T-helper 1 cell (primary cell): Measurements from ENCODE around the gene ZNF778.
A peak's percentile ranks its signal among the peaks of the same experiment; 100 is the strongest.

ENCODE experiments used
- DNase-seq, 5 donors: peaks; one replicate each; pipeline ENCODE4 v3.0.0-alpha.2; 2012 to 2020

ZNF778 gene

GRCh38 chr16:89194340-89195311, 22.9 kb upstream of the ZNF778 start:
- DNase-seq = peak in 1 of 5 donors; percentile 12

GRCh38 chr16:89195521-89196171, 21.9 kb upstream of the ZNF778 start:
- DNase-seq = no peak

- DNase-seq = no peak
These were observed 20.4 kb upstream of the ZNF778 start for GRCh38 chr16:89197033-89197632.

GRCh38 chr16:89197633-89198416, 19.7 kb upstream of the ZNF778 start:
- DNase-seq = no peak

GRCh38 chr16:89198417-89199240, 18.9 kb upstream of the ZNF778 start:
- DNase-seq = peak in 1 of 5 donors; percentile 13

GRCh38 chr16:89199241-89200123, 18.0 kb upstream of the ZNF778 start:
- DNase-seq = no peak

GRCh38 chr16:89200124-89200849, 17.2 kb upstream of the ZNF778 start, which contains the start of gene SLC22A31:
SLC22A31 (minus strand) TSS chr16:89200537; CDS start chr16:89200501, 36 bp downstream.
- DNase-seq = no peak

GRCh38 chr16:89200850-89201411, 16.6 kb upstream of the ZNF778 start:
- DNase-seq = no peak

GRCh38 chr16:89201439-89202377, 15.8 kb upstream of the ZNF778 start:
- DNase-seq = peak; percentile 55 to 79 (median 70)

GRCh38 chr16:89202422-89203215, 14.9 kb upstream of the ZNF778 start:
- no peak for DNase-seq

GRCh38 chr16:89207993-89208392, 9.5 kb upstream of the ZNF778 start:
- DNase-seq = no peak

GRCh38 chr16:89209522-89210044, 7.9 kb upstream of the ZNF778 start:
- DNase-seq = no peak

GRCh38 chr16:89210165-89210903, 7.2 kb upstream of the ZNF778 start:
- no peak for DNase-seq

GRCh38 chr16:89210904-89211515, 6.5 kb upstream of the ZNF778 start:
- no peak for DNase-seq

- peak; percentile 57 to 81 (median 71) for DNase-seq
These were observed 977 bp upstream of the ZNF778 start for GRCh38 chr16:89216315-89217137.
